Caco-2 (cell line): ENCODE data around the gene GDPD4. TPM values are rescaled to one million over a fixed set of nuclear protein-coding genes. Genes with fewer than 3 reads are reported as not detected.

ENCODE experiments used
- BruUV-seq: library from RNA; stranded (reverse); fragments of 400-500 nt; replicated peaks from 2 replicates; lab custom pipeline; 2021; lab: Mats Ljungman, UMichigan
- CTCF ChIA-PET: fragments of 300-600 bp; sonication (Branson Sonifier 250); formaldehyde crosslinking; loops from one replicate; lab custom pipeline; 2022; ENCODE audit warnings: antibody characterized with exemption; lab: Charles Lee
- POLR2A ChIA-PET: fragments of 300-600 bp; sonication (Branson Sonifier 250); formaldehyde crosslinking; loops from one replicate; lab custom pipeline; 2022; ENCODE audit warnings: antibody characterized with exemption; lab: Charles Lee
- DNase-seq, 2 experiments: peaks; one replicate each; pipeline versions ENCODE4 v3.0.0 to v3.0.0-alpha.2; 2020 to 2022
- H3K27me3 ChIP-seq: replicated peaks from 2 replicates; pipeline ENCODE4 v1.6.0; 2011; ENCODE audit warnings: low read length; ENCODE audit not compliant: control insufficient read depth, insufficient read depth
- H3K36me3 ChIP-seq: 2 replicates; pipeline ENCODE4 v1.5.1; 2011; ENCODE audit warnings: low read length; ENCODE audit not compliant: control insufficient read depth, insufficient read depth
- H3K4me1 ChIP-seq: fragments of 250-450 bp; sonication (Bioruptor Pico); 2 replicates; pipeline ENCODE4 v1.5.1; 2020; ENCODE audit warnings: mild to moderate bottlenecking
- H3K4me3 ChIP-seq: 2 replicates; pipeline ENCODE4 v1.5.1; 2011; ENCODE audit warnings: low read depth, mild to moderate bottlenecking, control low read depth, low read length
- H3K9me3 ChIP-seq: fragments of 250-450 bp; sonication (Bioruptor Pico); 2 replicates; pipeline ENCODE4 v1.5.1; 2020; ENCODE audit warnings: mild to moderate bottlenecking, moderate library complexity
- H3K27ac Mint-ChIP-seq: one replicate; pipeline ENCODE4 v1.8.0; 2022; ENCODE audit warnings: mixed read lengths; ENCODE audit not compliant: unreplicated experiment
- H3K27me3 Mint-ChIP-seq: one replicate; pipeline ENCODE4 v1.8.0; 2022; ENCODE audit warnings: mixed read lengths; ENCODE audit not compliant: insufficient read depth, unreplicated experiment
- H3K36me3 Mint-ChIP-seq: one replicate; pipeline ENCODE4 v1.8.0; 2022; ENCODE audit warnings: mild to moderate bottlenecking, mixed read lengths; ENCODE audit not compliant: insufficient read depth, unreplicated experiment
- H3K4me1 Mint-ChIP-seq: one replicate; pipeline ENCODE4 v1.8.0; 2022; ENCODE audit warnings: low read depth, mixed read lengths; ENCODE audit not compliant: unreplicated experiment
- H3K4me3 Mint-ChIP-seq: one replicate; pipeline ENCODE4 v1.8.0; 2022; ENCODE audit warnings: mild to moderate bottlenecking, moderate library complexity, mixed read lengths; ENCODE audit not compliant: unreplicated experiment
- H3K9me3 Mint-ChIP-seq: one replicate; pipeline ENCODE4 v1.8.0; 2022; ENCODE audit warnings: mixed read lengths; ENCODE audit not compliant: unreplicated experiment
- CTCF ChIP-seq, 2 experiments: fragments of 200-600 bp in 1 of 2; IDR thresholded peaks; 1 replicate in 1 of 2; 2 replicates in 1 of 2; pipeline versions ENCODE4 v1.5.1 to v1.8.0; 2011 to 2022; ENCODE audit warnings: antibody characterized with exemption in 1 of 2, control low read depth in 1 of 2, inconsistent platforms in 1 of 2, low read depth in 1 of 2, low read length in 1 of 2, mild to moderate bottlenecking in 1 of 2, moderate library complexity in 1 of 2; ENCODE audit not compliant: insufficient read depth in 1 of 2, severe bottlenecking in 1 of 2, unreplicated experiment in 1 of 2
- intact Hi-C: fragments of 100-400 bp; cut with micrococcal nuclease; formaldehyde crosslinking; loops from one replicate; pipeline ENCODE4 v1.10.0; 2022; ENCODE audit not compliant: unreplicated experiment
- total RNA-seq: library from RNA; stranded (reverse); gene quantifications from 2 replicates; pipeline ENCODE4 v1.2.3, GENCODE V29; 2022

The GDPD4 gene
- total RNA-seq, 1 experiment from 2014 or later: not detected

- no peak for DNase-seq
- intact Hi-C loops: no loop called here
- no peaks in the 10 kb centered on the region for H3K27me3 Mint-ChIP-seq
- no peak overlapping the region for H3K27ac Mint-ChIP-seq
- H3K36me3 ChIP-seq: no peaks in the 10 kb centered on the region
- ChIA-PET CTCF (no interaction called here), POLR2A (interaction anchor here (0.5 kb wide), 1 partner anchor 700 kb away, joined by 3 read pairs; no protein-coding TSS in a partner anchor)
- H3K9me3 Mint-ChIP-seq: peaks cover 14% of the 10 kb centered on the region
- no peak overlapping the region for H3K4me3 ChIP-seq
- BruUV-seq: no TSS peak
- no peak overlapping the region for H3K4me3 Mint-ChIP-seq
- no peaks in the 10 kb centered on the region for H3K4me1 Mint-ChIP-seq
- no peaks in the 10 kb centered on the region for H3K27me3 ChIP-seq
- TF ChIP-seq CTCF (IDR thresholded peaks at IDR 0.05; ENCODE audit: insufficient read depth in 1 of 2, low read depth in 1 of 2, low read length in 1 of 2, severe bottlenecking in 1 of 2, unreplicated experiment in 1 of 2): no peak
- no peaks in the 10 kb centered on the region for H3K36me3 Mint-ChIP-seq
- no peaks in the 10 kb centered on the region for H3K9me3 ChIP-seq
- no peaks in the 10 kb centered on the region for H3K4me1 ChIP-seq
Measured at GRCh38 chr11:77249427-77249826, 52.1 kb downstream of the GDPD4 start.

GRCh38 chr11:77244277-77245027, 57.0 kb downstream of the GDPD4 start:
- POLR2A ChIA-PET: no interaction called here
- peaks cover 20% of the 10 kb centered on the region for H3K4me1 ChIP-seq
- no peaks in the 10 kb centered on the region for H3K27me3 ChIP-seq
- no peaks in the 10 kb centered on the region for H3K9me3 ChIP-seq
- BruUV-seq: no TSS peak
- peaks cover 7% of the 10 kb centered on the region for H3K4me1 Mint-ChIP-seq
- no peaks in the 10 kb centered on the region for H3K36me3 ChIP-seq
- H3K36me3 Mint-ChIP-seq: no peaks in the 10 kb centered on the region
- H3K9me3 Mint-ChIP-seq: peaks cover 26% of the 10 kb centered on the region
- CTCF ChIA-PET: interaction anchor here (0.5 to 0.6 kb wide), 2 partner anchors 41 to 557 kb away, joined by 3 read pairs; no protein-coding TSS in a partner anchor
- no peaks in the 10 kb centered on the region for H3K27me3 Mint-ChIP-seq
- TF ChIP-seq CTCF (IDR thresholded peaks at IDR 0.05; ENCODE audit: insufficient read depth in 1 of 2, low read depth in 1 of 2, low read length in 1 of 2, severe bottlenecking in 1 of 2, unreplicated experiment in 1 of 2): no peak
- no peak overlapping the region for H3K27ac Mint-ChIP-seq
- intact Hi-C loops: loop anchor here (5.0 kb wide), 1 partner anchor 228 kb away; the partner anchor contains the start of gene PAK1
- H3K4me3 ChIP-seq: no peak overlapping the region
- DNase-seq: no peak
- no peak overlapping the region for H3K4me3 Mint-ChIP-seq

- Histone ChIP-seq H3K4me3 (no peak overlapping the region), H3K9me3 (no peaks in the 10 kb centered on the region), H3K4me1 (no peaks in the 10 kb centered on the region), H3K36me3 (no peaks in the 10 kb centered on the region), H3K27me3 (no peaks in the 10 kb centered on the region)
- ChIA-PET CTCF (no interaction called here), POLR2A (no interaction called here)
- BruUV-seq: no TSS peak
- peaks cover 12% of the 10 kb centered on the region for H3K9me3 Mint-ChIP-seq
- intact Hi-C loops: no loop called here
- no peak overlapping the region for H3K4me3 Mint-ChIP-seq
- TF ChIP-seq CTCF (IDR thresholded peaks at IDR 0.05; ENCODE audit: insufficient read depth in 1 of 2, low read depth in 1 of 2, low read length in 1 of 2, severe bottlenecking in 1 of 2, unreplicated experiment in 1 of 2): no peak
- no peaks in the 10 kb centered on the region for H3K36me3 Mint-ChIP-seq
- H3K27me3 Mint-ChIP-seq: no peaks in the 10 kb centered on the region
- no peak overlapping the region for H3K27ac Mint-ChIP-seq
- no peaks in the 10 kb centered on the region for H3K4me1 Mint-ChIP-seq
- no peak for DNase-seq
Measured at GRCh38 chr11:77236901-77237300, 64.6 kb downstream of the GDPD4 start.
